ENCODE measurements around the gene GDPD3. TPM values are rescaled to one million over a fixed set of nuclear protein-coding genes. Genes with fewer than 3 reads are reported as not detected.
"Not testable (repeated sequence)": the region's sequence is repeated elsewhere in the genome, so short reads cannot be mapped to it uniquely, and the experiment has no call there.

GDPD3 gene
- total RNA-seq, 1 donor from 2014 or later: 6.0 TPM

DNA sequence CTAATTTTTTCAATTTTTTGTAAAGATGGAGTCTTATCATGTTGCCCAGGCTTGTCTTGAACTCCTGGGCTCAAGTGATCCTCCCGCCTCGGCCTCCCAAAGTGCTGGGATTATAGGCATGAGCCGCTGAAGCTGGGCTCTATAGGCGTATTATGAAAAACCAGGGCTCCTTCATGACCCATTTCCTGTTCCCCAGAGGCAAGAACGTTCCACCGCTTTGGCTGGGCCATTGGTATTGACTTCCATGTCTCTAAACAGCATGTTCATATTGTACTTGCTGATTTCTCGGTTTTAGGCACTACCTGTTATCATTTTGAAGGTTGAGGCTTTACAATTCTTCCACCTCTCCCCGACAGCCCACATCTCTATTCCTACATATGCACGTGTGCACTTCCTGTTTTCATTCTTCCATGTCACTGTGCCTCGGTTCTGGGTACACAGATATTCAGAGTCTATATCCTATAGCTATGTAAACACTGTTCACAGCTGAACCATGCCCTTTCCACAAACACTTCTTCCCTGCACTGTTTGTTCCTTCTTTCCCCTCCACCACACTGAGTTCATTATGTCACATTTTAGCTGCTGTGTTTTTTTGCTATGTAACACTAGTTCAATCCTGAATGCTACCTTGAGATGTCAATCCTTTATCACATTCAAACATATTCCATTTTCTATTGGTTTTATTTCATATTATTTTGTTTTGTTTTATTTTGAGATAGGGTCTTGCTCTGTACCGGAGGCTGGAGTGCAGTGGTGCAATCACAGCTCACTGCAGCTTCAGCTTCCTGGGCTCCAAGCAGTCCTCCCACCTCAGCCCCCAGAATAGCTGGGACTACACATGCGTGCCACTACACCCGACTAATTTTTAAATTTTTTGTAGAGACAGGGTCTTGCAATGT, 26.5 kb upstream of the GDPD3 start:
- peak; percentile 65 for DNase-seq
- Mint-ChIP-seq H3K27ac (peak overlapping the region; percentile 90), H3K4me1 (peaks cover 19% of the 10 kb centered on the region), H3K36me3 (ENCODE audit: low read depth) (peaks cover 2% of the 10 kb centered on the region), H3K27me3 (no peaks in the 10 kb centered on the region), H3K9me3 (no peaks in the 10 kb centered on the region), H3K4me3 (peak overlapping the region; percentile 33)
- intact Hi-C loops (cut with micrococcal nuclease): no loop called here

DNA sequence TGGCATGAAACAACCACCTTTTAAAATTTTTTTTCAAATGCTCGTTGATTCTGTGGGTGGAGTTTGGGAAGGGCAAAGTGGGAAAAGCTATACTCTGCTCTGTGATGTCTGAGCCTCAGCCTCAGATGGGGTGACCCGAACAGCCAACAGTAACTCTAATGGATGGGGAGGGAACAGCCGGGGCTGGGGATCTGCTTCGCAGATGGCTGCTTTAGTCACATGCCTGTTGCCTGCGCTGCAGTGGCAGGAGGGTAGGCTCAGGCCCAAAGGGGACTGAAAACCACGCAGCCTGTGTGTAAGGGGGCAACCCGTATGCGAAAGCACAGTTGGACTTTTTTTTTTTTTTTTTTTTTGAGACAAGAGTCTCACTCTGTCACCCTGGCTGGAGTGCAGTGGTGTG, 24.6 kb upstream of the GDPD3 start:
- no peak for DNase-seq
- intact Hi-C loops (cut with micrococcal nuclease): no loop called here
- Mint-ChIP-seq H3K4me3 (no peak overlapping the region), H3K9me3 (no peaks in the 10 kb centered on the region), H3K4me1 (peaks cover 13% of the 10 kb centered on the region), H3K27me3 (no peaks in the 10 kb centered on the region), H3K36me3 (ENCODE audit: low read depth) (peaks cover 2% of the 10 kb centered on the region), H3K27ac (no peak overlapping the region)

DNA sequence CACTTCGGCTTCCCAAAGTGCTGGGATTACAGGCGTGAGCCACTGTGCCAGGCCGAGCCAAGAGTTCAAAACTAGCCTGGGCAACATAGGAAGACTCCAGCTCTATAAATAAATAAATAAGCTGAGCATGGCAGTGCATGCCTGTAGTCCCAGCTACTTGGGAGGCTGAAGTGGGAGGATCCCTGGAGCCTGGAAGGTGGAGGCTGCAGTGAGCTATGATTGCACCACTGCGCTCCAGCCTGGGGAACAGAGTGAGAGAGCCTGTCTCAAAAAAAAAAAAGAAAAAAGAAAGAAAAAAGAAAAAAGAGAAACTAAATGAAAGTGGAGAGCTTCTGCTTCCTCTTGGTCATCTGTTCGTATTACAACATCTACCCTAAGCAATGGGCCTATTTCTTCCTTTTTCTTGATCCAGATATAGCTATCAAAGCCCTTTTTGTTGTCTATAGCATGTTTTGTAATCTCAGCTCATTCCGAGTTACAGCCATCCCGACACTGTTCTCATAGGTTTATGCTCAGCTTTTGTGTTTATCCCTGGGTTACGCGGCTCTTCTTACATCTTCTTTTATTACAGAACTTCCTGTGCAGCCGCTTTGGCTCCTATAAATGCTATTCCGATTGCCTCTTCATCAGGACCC, 23.8 kb upstream of the GDPD3 start:
- Mint-ChIP-seq H3K9me3 (no peaks in the 10 kb centered on the region), H3K27ac (no peak overlapping the region), H3K27me3 (no peaks in the 10 kb centered on the region), H3K4me3 (no peak overlapping the region), H3K36me3 (ENCODE audit: low read depth) (peaks cover 2% of the 10 kb centered on the region), H3K4me1 (peaks cover 11% of the 10 kb centered on the region)
- no peak for DNase-seq
- intact Hi-C loops (cut with micrococcal nuclease): no loop called here

DNA sequence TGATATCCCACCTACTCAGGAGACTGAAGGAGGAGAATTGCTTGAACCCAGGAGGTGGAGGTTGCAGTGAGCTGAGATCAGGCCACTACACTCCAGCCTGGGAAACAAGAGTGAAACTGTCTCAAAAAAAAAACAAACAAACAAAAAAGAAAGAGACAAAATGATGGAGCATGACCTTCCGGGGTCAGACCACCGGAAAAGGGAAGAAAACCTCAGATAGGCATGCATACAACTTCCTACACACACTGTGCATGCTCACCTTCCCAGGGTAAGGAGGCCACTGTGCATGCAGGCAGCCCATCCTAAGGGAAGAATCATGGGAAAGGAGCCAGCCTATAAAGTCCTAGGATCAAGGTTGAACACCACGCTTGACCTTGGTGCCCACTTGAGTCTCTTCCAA, 19.3 kb upstream of the GDPD3 start:
- H3K36me3 Mint-ChIP-seq (ENCODE audit: low read depth): peaks cover 3% of the 10 kb centered on the region
- H3K4me1 Mint-ChIP-seq: peaks cover 4% of the 10 kb centered on the region
- no peak overlapping the region for H3K4me3 Mint-ChIP-seq
- no peaks in the 10 kb centered on the region for H3K27me3 Mint-ChIP-seq
- no peak overlapping the region for H3K27ac Mint-ChIP-seq
- no peaks in the 10 kb centered on the region for H3K9me3 Mint-ChIP-seq
- intact Hi-C loops (cut with micrococcal nuclease): no loop called here
- DNase-seq: no peak

DNA sequence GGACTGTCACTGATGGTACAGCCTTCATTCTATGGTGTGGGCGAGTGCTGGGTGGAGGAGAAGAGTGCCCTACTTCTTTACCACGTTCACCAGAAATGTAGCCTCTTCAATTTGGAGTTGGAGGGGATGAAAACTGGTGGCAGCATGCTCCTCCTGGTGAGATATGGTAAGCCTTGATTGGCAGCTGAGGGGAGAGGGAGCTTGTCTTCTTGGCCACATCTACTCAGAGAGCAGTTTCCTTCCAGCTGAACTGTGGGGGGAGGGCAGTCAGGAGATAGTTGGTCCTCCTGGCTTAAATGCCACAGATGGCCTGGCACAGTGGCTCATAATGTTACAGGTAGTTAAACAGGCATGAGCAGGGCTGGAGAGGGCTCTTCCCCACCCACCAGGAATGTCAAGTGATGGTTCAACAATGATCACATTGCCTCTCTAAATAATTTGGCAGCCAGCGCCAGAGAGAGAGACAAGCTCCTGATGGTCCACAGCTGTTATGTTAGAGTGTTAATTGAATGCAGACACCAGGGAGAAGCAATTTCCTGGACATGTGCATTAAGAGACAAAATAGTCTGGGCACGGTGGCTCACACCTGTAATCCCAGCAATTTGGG, 18.6 kb upstream of the GDPD3 start:
- H3K27ac Mint-ChIP-seq: peak overlapping the region; percentile 51
- H3K9me3 Mint-ChIP-seq: no peaks in the 10 kb centered on the region
- H3K36me3 Mint-ChIP-seq (ENCODE audit: low read depth): peaks cover 3% of the 10 kb centered on the region
- peaks cover 4% of the 10 kb centered on the region for H3K4me1 Mint-ChIP-seq
- intact Hi-C loops (cut with micrococcal nuclease): no loop called here
- no peak overlapping the region for H3K4me3 Mint-ChIP-seq
- H3K27me3 Mint-ChIP-seq: no peaks in the 10 kb centered on the region
- DNase-seq: no peak

DNA sequence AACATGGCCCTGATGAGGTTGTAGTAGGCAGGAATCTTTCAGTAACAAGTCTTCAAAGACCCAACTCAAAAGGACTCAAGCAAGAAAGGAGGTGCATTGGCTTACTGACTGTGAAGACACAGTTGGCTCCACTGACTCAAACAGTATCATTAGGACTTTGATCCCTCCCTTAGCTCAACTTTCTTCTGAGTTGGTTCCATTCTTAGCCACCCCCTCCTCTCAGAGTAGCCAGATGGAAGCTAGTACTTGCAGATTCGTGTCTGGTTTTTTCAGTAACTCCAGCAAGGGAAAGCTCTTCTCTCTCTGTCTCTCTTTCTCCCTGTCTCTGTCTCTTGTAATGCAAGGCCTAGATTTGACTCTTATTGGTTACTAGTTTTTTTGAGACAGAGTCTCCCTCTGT, 14.7 kb upstream of the GDPD3 start:
- H3K9me3 Mint-ChIP-seq: no peaks in the 10 kb centered on the region
- H3K27ac Mint-ChIP-seq: no peak overlapping the region
- H3K36me3 Mint-ChIP-seq (ENCODE audit: low read depth): peaks cover 1% of the 10 kb centered on the region
- intact Hi-C loops (cut with micrococcal nuclease): no loop called here
- no peak overlapping the region for H3K4me3 Mint-ChIP-seq
- no peak for DNase-seq
- no peaks in the 10 kb centered on the region for H3K27me3 Mint-ChIP-seq
- H3K4me1 Mint-ChIP-seq: peaks cover 9% of the 10 kb centered on the region

DNA sequence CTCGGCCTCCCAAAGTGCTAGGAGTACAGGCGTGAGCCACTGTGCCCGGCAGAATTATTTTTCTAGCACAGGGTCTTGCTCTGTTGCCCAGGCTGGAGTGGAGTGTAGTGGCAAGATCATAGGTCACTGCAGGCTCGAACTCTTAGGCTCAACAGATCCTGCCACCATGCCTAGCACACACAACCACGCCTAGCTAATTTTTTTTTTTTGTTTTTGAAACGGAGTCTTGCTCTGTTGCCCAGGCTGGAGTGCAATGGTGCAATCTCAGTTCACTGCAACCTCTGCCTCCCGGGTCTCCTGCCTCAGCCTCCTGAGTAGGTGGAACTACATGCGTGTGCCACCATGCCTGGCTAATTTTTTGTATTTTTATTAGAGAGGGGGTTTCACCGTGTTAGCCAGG, 12.4 kb upstream of the GDPD3 start:
- H3K36me3 Mint-ChIP-seq (ENCODE audit: low read depth); DNase-seq; H3K9me3 Mint-ChIP-seq; intact Hi-C loops (cut with micrococcal nuclease); H3K27ac Mint-ChIP-seq; H3K4me3 Mint-ChIP-seq; H3K27me3 Mint-ChIP-seq: not testable (repeated sequence)
- H3K4me1 Mint-ChIP-seq: peaks cover 19% of the 10 kb centered on the region

DNA sequence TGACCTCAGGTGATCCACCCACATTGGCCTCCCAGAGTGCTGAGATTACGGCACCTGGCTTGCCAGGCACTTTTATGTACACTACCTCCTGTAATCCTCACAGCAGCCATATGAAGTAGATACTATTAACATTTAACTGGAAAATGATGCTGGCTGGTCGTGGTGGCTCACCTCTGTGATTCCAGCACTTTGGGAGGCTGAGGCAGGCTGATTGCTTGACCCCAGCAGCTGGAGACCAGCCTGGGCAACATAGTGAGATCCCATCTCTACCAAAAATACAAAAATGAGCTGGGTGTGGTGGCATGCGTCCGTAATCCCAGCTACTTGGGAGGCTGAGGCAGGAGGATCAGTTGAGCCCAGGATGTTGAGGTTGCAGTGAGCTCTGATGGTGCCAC, 11.6 kb upstream of the GDPD3 start:
- intact Hi-C loops (cut with micrococcal nuclease): no loop called here
- no peak for DNase-seq
- Mint-ChIP-seq H3K4me3 (no peak overlapping the region), H3K36me3 (ENCODE audit: low read depth) (peaks cover 3% of the 10 kb centered on the region), H3K27me3 (no peaks in the 10 kb centered on the region), H3K27ac (no peak overlapping the region), H3K9me3 (no peaks in the 10 kb centered on the region), H3K4me1 (peaks cover 22% of the 10 kb centered on the region)

DNA sequence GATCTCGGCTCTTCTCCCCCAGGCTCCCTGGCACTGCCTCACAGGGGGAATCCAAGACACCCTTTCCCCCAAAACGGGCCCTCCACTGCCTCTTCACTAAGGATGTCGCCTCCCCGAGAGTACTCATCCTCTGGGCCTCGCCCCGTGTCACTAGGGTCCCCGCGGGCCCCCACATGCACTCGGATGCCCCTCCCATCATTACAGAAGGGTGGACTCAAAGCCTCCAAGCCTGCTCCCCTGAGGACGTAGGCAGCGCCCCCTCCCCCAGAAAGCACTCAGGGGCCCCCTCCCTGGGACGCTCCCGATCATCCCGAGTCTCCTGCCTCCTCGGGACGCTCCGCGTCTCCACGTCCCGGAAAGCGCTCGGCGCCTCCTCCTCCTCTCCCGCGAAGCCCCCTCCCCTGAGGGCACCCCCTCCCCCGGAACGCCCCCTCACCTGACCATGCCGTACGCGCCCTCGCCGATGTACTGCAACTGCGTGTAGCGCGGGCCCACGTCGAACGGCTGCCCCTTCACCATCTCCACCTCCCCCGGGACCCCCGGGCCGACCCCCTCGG, 9.3 kb upstream of the GDPD3 start:
- intact Hi-C loops (cut with micrococcal nuclease): loop anchor here (1.0 kb wide), 1 partner anchor 30 kb away; no protein-coding TSS in a partner anchor
- Mint-ChIP-seq H3K9me3 (no peaks in the 10 kb centered on the region), H3K4me1 (peaks cover 23% of the 10 kb centered on the region), H3K27ac (peak overlapping the region; percentile 91), H3K36me3 (ENCODE audit: low read depth) (peaks cover 8% of the 10 kb centered on the region), H3K27me3 (no peaks in the 10 kb centered on the region), H3K4me3 (peak overlapping the region; percentile 91)
- DNase-seq: no peak

DNA sequence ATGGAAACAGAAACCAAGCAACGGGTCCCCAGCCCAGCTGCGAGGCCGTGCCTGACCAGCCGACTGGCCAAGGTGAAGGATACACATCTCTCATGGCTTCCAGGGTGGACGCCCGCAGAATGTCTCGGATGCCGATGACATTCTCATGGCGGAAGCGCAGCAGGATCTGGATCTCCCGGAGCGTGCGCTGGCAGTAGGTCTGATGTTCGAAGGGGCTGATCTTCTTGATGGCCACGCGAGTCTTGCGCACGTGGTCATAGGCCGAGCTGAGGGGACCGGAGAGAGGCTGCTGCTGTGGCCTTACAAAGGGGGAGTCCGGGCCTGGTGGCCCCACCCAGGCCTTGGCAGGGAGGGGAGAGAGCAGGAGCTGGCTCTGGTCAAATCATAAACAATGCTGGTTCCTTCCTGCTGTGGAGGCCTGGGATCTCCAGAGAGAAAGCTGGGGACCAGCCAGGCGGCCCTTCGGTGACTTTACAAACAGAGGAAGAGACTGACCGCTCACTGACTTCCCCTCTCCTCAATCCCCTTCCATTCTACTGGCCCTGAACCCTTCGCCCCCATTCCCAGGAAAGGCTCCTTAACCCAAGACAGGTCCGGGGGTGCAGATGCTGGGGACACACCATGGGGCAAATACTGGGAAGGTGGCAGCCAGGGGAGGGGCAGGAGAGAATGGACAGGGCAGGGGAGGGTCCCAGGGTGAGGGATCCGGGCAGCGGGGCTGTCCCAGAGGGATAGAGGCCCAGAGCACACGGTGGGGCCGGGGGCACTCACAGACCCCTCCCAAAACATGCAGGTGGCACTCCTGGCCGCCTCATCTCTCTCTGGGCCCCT, 8.6 kb upstream of the GDPD3 start:
- H3K27me3 Mint-ChIP-seq: no peaks in the 10 kb centered on the region
- DNase-seq: peak; percentile 61
- peaks cover 23% of the 10 kb centered on the region for H3K4me1 Mint-ChIP-seq
- intact Hi-C loops (cut with micrococcal nuclease): no loop called here
- peak overlapping the region; percentile 91 for H3K27ac Mint-ChIP-seq
- H3K9me3 Mint-ChIP-seq: no peaks in the 10 kb centered on the region
- peaks cover 11% of the 10 kb centered on the region for H3K36me3 Mint-ChIP-seq (ENCODE audit: low read depth)
- peak overlapping the region; percentile 91 for H3K4me3 Mint-ChIP-seq

DNA sequence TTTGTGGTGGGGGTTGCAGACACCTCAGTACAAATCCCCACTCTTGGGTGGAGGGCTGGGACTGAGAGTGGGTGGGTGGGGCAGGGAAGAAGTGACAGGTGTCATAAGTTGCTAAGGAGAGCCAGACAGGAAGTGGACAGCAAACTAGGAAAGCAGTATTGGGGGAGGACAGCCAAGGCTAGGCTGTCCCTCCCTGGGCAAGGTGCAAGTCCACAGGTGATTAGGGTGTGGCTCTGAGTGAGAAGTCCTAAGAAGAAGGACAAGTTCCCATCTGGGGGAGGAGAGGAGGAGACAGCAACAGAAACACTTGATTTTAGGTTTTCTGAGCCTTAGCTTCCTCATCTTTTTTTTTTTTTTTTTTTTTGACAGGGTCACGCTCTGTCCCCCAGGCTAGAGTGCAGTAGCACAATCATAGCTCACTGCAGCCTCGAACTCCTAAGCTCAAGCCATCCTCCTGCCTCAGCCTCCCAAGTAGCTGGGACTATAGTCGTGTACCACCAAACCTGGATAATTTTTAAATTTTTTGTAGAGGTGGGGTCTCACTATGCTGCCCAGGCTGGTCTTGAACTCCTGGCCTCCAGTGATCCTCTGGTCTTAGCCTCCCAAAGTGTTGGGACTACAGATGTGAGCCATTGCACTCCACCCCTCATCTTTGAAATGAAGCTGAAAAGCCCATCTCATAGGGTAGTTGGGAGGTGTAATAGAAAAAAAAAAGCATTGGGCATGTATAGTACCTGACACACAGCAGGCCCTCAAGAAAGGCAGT, 7.2 kb upstream of the GDPD3 start:
- no peaks in the 10 kb centered on the region for H3K27me3 Mint-ChIP-seq
- H3K36me3 Mint-ChIP-seq (ENCODE audit: low read depth): peaks cover 11% of the 10 kb centered on the region
- H3K9me3 Mint-ChIP-seq: no peaks in the 10 kb centered on the region
- no peak overlapping the region for H3K4me3 Mint-ChIP-seq
- H3K4me1 Mint-ChIP-seq: peaks cover 23% of the 10 kb centered on the region
- peak overlapping the region; percentile 41 for H3K27ac Mint-ChIP-seq
- intact Hi-C loops (cut with micrococcal nuclease): no loop called here
- no peak for DNase-seq

DNA sequence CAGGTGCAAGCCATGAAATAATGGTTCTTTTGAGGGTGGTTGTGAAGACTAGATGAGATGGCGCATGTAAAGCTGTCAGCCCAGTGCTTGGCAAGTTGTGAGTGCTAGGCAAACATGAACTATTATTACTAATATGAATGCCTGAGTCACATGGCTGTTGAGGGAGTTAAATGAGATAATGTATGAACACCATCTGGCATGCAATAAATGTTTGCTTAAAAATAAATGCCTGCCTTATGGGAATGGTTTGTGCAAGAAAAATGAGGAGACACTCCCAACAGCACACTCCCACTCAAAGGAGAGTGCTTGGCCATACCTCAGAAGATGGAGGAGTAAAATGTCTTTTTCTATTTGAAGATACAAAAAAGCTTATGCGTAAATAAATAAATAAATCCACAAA, 6.1 kb upstream of the GDPD3 start:
- intact Hi-C loops (cut with micrococcal nuclease): no loop called here
- H3K9me3 Mint-ChIP-seq: no peaks in the 10 kb centered on the region
- H3K4me1 Mint-ChIP-seq: peaks cover 24% of the 10 kb centered on the region
- peaks cover 14% of the 10 kb centered on the region for H3K36me3 Mint-ChIP-seq (ENCODE audit: low read depth)
- H3K27ac Mint-ChIP-seq: no peak overlapping the region
- H3K4me3 Mint-ChIP-seq: no peak overlapping the region
- DNase-seq: no peak
- no peaks in the 10 kb centered on the region for H3K27me3 Mint-ChIP-seq

DNA sequence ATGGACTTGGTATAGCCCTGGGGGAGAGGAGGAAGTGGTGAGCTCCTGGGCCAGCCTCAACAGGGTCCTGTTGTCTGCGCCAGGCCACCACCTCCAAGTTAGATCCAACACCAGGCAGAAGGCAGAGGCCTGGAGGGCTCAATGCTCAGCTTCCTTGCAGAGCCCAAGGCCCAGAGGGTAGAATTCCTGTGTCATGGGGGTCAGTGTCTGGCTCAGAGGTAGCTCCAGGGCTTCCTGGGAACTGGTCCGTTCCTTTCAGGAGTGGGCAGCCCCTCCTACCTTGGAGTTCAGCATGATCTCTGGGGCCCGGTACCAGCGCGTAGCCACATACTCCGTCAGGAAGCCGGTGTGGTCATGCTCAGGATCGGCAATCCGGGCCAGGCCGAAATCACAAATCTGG, 4.4 kb upstream of the GDPD3 start:
- peaks cover 24% of the 10 kb centered on the region for H3K4me1 Mint-ChIP-seq
- no peak for DNase-seq
- intact Hi-C loops (cut with micrococcal nuclease): no loop called here
- H3K9me3 Mint-ChIP-seq: no peaks in the 10 kb centered on the region
- H3K27me3 Mint-ChIP-seq: no peaks in the 10 kb centered on the region
- peaks cover 20% of the 10 kb centered on the region for H3K36me3 Mint-ChIP-seq (ENCODE audit: low read depth)
- H3K4me3 Mint-ChIP-seq: no peak overlapping the region
- no peak overlapping the region for H3K27ac Mint-ChIP-seq

All from activated CD4-positive, alpha-beta T cell treated with anti-CD3 and anti-CD28 coated beads, Interleukin-2, amount 10 ng/mL, durations not matched to agents 24 days and 14 days (primary cell).